OCI-LY7 (cell line): ENCODE measurements around the gene FBN3.

Experiments used
- EZH2phosphoT487 ChIP-seq: fragments of 200-600 bp; sonication (generic); IDR thresholded peaks from 2 replicates; pipeline ENCODE4 v1.6.1; 2018; ENCODE audit warnings: low read depth, borderline replicate concordance, mild to moderate bottlenecking, mixed run types, antibody characterized with exemption, low read length, moderate library complexity, mixed read lengths
- TF ChIP-seq, protein P1 (sequence below): fragments of 200-600 bp; sonication (generic); conservative IDR thresholded peaks from 2 replicates; pipeline ENCODE4 v1.5.1; 2014; ENCODE audit warnings: mild to moderate bottlenecking, antibody characterized with exemption, low read length, moderate library complexity, mixed read lengths

DNA sequence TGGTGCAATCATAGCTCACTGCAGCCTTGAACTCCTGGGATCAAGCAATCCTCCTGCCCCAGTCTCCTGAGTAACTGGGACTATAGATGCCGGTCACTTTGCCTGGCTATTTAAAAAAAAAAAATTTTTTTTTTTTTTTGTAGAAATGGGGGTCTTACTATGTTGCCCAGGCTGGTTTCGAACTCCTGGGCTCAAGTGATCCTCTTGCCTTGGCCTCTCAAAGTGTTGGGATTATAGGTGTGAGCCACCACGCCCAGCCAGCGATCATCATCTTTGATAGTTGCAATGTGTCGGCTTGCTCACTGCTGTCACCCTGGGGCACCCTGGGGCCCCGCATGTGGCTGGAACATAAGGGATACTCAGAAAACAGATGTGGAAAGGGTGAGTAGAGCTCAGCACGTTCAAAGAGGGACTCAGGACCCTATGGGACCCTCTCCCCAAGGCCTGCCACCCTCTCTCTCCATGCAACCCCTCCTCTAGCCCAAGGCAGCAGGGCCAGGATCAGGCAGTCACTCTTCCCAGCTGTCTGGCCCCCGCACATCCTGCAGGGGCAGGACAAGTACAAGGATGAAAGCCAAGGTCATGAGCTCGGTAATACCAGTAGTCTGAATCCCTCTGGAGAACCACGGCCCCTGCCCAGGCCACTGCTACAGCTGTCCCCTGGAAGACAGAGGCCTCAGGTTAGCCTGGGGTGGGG lies 103.4 kb downstream of the FBN3 start:
- TF ChIP-seq, protein P1, sequence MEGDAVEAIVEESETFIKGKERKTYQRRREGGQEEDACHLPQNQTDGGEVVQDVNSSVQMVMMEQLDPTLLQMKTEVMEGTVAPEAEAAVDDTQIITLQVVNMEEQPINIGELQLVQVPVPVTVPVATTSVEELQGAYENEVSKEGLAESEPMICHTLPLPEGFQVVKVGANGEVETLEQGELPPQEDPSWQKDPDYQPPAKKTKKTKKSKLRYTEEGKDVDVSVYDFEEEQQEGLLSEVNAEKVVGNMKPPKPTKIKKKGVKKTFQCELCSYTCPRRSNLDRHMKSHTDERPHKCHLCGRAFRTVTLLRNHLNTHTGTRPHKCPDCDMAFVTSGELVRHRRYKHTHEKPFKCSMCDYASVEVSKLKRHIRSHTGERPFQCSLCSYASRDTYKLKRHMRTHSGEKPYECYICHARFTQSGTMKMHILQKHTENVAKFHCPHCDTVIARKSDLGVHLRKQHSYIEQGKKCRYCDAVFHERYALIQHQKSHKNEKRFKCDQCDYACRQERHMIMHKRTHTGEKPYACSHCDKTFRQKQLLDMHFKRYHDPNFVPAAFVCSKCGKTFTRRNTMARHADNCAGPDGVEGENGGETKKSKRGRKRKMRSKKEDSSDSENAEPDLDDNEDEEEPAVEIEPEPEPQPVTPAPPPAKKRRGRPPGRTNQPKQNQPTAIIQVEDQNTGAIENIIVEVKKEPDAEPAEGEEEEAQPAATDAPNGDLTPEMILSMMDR: no peak
- TF ChIP-seq EZH2phosphoT487: no peak
